GM10847 (cell line): ENCODE results near the gene CTPS2.

Experiments
- POLR2A ChIP-seq: IDR thresholded peaks from 2 replicates; pipeline ENCODE4 v1.6.1; 2011; ENCODE audit not compliant: insufficient read length; ENCODE audit errors: extremely low read depth

Gene CTPS2

DNA sequence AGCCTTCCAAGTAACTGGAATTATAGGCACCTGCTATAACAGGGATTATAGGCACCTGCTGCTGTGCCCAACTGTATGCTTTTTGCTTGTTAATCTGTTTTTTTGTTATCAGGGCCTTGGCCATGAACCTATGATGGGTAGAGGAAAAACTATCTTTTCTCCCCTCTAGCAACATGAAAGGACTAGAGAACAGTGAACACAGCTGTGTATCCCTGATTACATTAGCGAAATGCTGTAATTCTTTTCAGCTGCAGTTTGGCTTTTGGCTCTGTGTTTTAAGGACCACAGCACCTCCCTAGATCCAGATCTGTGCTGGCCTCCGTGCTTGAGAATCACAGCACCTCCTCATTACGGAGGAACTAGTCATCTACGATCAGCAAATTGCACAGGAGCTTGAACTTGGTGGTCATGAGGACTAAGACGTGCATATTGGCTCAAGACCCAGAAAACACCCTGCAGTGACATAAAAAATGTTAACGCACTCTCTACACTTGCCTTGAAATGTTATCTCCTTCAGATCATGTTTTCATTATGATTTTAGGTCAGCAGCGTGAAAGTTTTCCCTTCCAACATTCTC is 120.2 kb downstream of the CTPS2 start:
- no peak for TF ChIP-seq POLR2A

GRCh38 chrX:16589826-16590225 is 122.6 kb downstream of the CTPS2 start:
- TF ChIP-seq POLR2A: no peak

- TF ChIP-seq POLR2A: no peak
Measured at GRCh38 chrX:16589211-16589610, 123.3 kb downstream of the CTPS2 start.

GRCh38 chrX:16588266-16588665 is 124.2 kb downstream of the CTPS2 start:
- no peak for TF ChIP-seq POLR2A

DNA sequence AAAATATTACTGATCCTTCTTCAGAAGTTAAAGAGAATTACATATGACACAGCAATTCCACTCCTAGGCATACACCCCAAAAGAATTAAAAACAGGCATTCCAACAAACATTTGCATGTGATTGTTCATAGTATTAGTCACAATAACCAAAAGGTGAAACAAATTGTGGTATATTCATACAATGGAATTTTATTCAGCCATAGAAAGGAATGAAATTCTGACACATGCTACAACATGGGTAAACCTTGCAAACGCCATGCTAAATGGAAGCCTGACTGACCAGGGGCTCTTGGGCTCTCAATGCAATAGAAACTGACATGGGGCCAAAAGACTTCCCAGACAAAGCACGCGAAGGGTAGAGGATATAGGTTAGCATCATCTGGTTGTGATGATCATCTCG is 124.6 kb downstream of the CTPS2 start:
- no peak for TF ChIP-seq POLR2A

DNA sequence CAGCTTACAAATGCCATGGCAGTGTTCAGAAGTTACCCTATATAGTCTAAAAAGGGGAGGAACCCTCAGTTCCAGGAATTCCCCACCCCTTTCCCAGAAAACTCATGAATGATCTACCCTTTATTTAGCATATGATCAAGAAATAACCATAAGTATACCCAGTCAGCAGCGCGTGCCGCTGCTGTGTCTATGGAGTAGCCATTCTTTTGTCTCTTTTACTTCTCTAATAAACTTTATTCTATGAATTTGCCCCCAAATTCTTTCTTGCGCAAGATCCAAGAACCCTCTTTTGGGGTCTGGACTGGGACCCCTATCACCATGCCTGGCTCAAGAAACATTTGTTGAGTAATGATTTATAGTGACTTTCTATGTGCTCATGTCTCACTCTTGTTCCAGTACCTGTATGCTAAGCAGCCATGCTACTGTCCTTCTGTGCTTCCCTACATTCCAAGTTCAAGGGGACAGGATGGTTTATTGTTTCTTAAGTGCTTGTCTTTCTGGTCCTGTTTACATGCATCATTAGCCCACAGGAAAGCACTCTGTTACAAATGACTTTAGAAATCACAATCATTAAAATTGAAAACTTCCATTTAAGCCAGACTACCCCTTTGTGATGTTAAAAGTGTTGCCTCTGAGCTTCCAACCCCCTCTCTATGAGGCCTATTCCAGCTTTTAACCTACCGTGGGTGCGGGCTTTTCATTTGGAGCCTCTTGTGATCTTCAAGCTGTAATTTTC is 125.9 kb downstream of the CTPS2 start:
- TF ChIP-seq POLR2A: no peak

- TF ChIP-seq POLR2A: no peak
Measured at GRCh38 chrX:16585486-16586376, 126.7 kb downstream of the CTPS2 start.

- TF ChIP-seq POLR2A: no peak
Measured at GRCh38 chrX:16579517-16579916, 133.0 kb downstream of the CTPS2 start.

- TF ChIP-seq POLR2A: no peak
Measured at GRCh38 chrX:16578218-16578617, 134.3 kb downstream of the CTPS2 start.

DNA sequence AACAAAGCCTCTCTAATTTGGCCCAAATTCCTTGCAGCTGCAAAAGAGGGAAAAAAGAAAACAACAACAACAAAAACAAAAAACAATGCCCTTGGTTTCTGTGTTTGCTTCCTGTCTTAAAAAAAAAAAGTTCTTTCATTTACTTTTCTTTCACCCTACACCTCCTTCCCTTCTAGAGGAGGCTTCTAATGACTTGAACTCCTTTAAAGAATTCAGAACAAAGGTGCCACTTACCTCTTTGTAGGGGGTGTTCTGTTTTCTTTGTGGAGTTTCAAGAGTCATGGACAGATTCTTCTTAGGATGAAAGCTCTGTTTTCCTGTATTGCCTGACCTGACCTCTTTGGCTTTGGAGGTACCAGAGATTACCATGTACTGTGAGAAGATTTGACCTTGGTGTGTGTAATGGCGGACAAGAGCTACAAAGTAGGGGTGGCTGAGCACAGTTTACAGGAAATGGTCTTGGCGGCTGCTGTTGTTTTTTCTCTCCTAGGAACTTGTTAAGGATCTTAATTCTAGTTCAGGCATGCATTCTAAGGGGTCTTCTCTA is 134.9 kb downstream of the CTPS2 start:
- no peak for TF ChIP-seq POLR2A

GRCh38 chrX:16573781-16574180 is 138.7 kb downstream of the CTPS2 start:
- TF ChIP-seq POLR2A: no peak

GRCh38 chrX:16567681-16568080 is 144.8 kb downstream of the CTPS2 start:
- no peak for TF ChIP-seq POLR2A

DNA sequence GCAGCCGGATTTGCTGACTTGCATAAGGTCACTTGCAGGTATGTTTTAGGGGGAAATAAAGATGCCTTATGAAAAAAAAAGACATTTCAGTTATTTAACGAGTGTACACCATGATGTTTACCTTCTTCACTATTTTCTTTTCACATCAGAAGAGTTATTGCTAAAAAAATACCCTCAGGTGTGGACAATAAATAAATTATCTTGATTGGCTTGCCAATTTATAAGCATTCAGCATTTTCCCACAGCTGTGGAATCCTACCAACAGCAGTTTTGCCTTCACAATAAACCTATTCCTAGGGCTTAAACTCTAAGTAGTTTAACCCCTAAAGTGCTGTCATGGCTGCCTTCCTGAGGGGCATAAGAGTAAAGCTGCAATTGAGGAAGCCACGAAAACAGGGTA is 145.9 kb downstream of the CTPS2 start:
- TF ChIP-seq POLR2A: no peak

GRCh38 chrX:16560173-16560572 is 152.3 kb downstream of the CTPS2 start:
- no peak for TF ChIP-seq POLR2A

- TF ChIP-seq POLR2A: no peak
Measured at GRCh38 chrX:16559206-16559619, 153.3 kb downstream of the CTPS2 start.

- no peak for TF ChIP-seq POLR2A
Measured at GRCh38 chrX:16558489-16558888, 154.0 kb downstream of the CTPS2 start.
